H9 (cell line): ENCODE results near the gene AVEN. TPM values are rescaled to one million over a fixed set of nuclear protein-coding genes. Genes with fewer than 3 reads are reported as not detected.

Source experiments
- DNase-seq: peaks from one replicate; pipeline ENCODE4 v3.0.0-alpha.2; 2017
- H2AFZ ChIP-seq: one replicate; pipeline ENCODE4 v1.6.1; 2013; ENCODE audit warnings: mild to moderate bottlenecking, low read length, control low read depth, moderate library complexity
- H2AK5ac ChIP-seq: 2 replicates; pipeline ENCODE4 v1.6.1; 2013; ENCODE audit warnings: low read length, control low read depth, mixed read lengths; ENCODE audit not compliant: insufficient read length
- H2BK120ac ChIP-seq: one replicate; pipeline ENCODE4 v1.6.1; 2013; ENCODE audit warnings: low read depth, mild to moderate bottlenecking, low read length, control low read depth, inconsistent platforms; ENCODE audit not compliant: poor library complexity, severe bottlenecking
- H2BK12ac ChIP-seq: 2 replicates; pipeline ENCODE4 v1.6.1; 2013; ENCODE audit warnings: low read length, control low read depth, mixed read lengths, low read depth; ENCODE audit not compliant: insufficient read length
- H2BK15ac ChIP-seq: 2 replicates; pipeline ENCODE4 v1.6.1; 2013; ENCODE audit warnings: low read depth, low read length, control low read depth
- H2BK20ac ChIP-seq: one replicate; pipeline ENCODE4 v1.6.1; 2013; ENCODE audit warnings: low read depth, mild to moderate bottlenecking, low read length, control low read depth, inconsistent platforms; ENCODE audit not compliant: poor library complexity, severe bottlenecking
- H2BK5ac ChIP-seq: 2 replicates; pipeline ENCODE4 v1.6.1; 2013; ENCODE audit warnings: low read length, control low read depth, mixed read lengths; ENCODE audit not compliant: insufficient read length
- H3K14ac ChIP-seq: 2 replicates; pipeline ENCODE4 v1.6.1; 2013; ENCODE audit warnings: low read length, control low read depth; ENCODE audit not compliant: insufficient read depth
- H3K18ac ChIP-seq: 2 replicates; pipeline ENCODE4 v1.6.1; 2013; ENCODE audit warnings: low read depth, mild to moderate bottlenecking, mixed read lengths, low read length, control low read depth; ENCODE audit not compliant: insufficient read length
- H3K23ac ChIP-seq: 2 replicates; pipeline ENCODE4 v1.6.1; 2013; ENCODE audit warnings: low read length, control low read depth, mixed read lengths, low read depth; ENCODE audit not compliant: insufficient read length
- H3K23me2 ChIP-seq: 2 replicates; pipeline ENCODE4 v1.6.1; 2013; ENCODE audit warnings: low read depth, mild to moderate bottlenecking, mixed read lengths, low read length, control low read depth; ENCODE audit not compliant: insufficient read length, poor library complexity, severe bottlenecking
- H3K27ac ChIP-seq: 2 replicates; pipeline ENCODE4 v1.5.1; 2013; ENCODE audit warnings: low read length, control low read depth, mixed read lengths, low read depth; ENCODE audit not compliant: insufficient read length
- H3K27me3 ChIP-seq: 2 replicates; pipeline ENCODE4 v1.6.1; 2013; ENCODE audit warnings: low read length, control low read depth, inconsistent platforms; ENCODE audit not compliant: insufficient read depth
- H3K4ac ChIP-seq: 2 replicates; pipeline ENCODE4 v1.6.1; 2013; ENCODE audit warnings: low read depth, mild to moderate bottlenecking, control low read depth, inconsistent platforms, low read length, moderate library complexity
- H3K4me1 ChIP-seq: 2 replicates; pipeline ENCODE4 v1.6.1; 2013; ENCODE audit warnings: low read length, control low read depth, inconsistent platforms; ENCODE audit not compliant: insufficient read depth
- H3K4me2 ChIP-seq: 2 replicates; pipeline ENCODE4 v1.6.1; 2013; ENCODE audit warnings: low read length, control low read depth, mixed read lengths; ENCODE audit not compliant: insufficient read length, insufficient read depth
- H3K56ac ChIP-seq: 2 replicates; pipeline ENCODE4 v1.6.1; 2013; ENCODE audit warnings: low read depth, mild to moderate bottlenecking, mixed read lengths, low read length, control low read depth; ENCODE audit not compliant: insufficient read length
- H3K79me1 ChIP-seq: 2 replicates; pipeline ENCODE4 v1.6.1; 2013; ENCODE audit warnings: low read depth, mild to moderate bottlenecking, moderate library complexity, low read length, control low read depth, inconsistent platforms; ENCODE audit not compliant: insufficient read depth, poor library complexity, severe bottlenecking
- H3K79me2 ChIP-seq: 2 replicates; pipeline ENCODE4 v1.6.1; 2013; ENCODE audit warnings: low read length, control low read depth, inconsistent platforms; ENCODE audit not compliant: insufficient read depth
- H3K9ac ChIP-seq: 2 replicates; pipeline ENCODE4 v1.6.1; 2013; ENCODE audit warnings: low read length, control low read depth, mixed read lengths; ENCODE audit not compliant: insufficient read length; ENCODE audit errors: extremely low read depth
- H3K9me3 ChIP-seq: one replicate; pipeline ENCODE4 v1.6.1; 2013; ENCODE audit warnings: low read depth, low read length, inconsistent platforms; ENCODE audit not compliant: control insufficient read depth
- H3T11ph ChIP-seq: one replicate; pipeline ENCODE4 v1.6.1; 2013; ENCODE audit warnings: mild to moderate bottlenecking, low read length, control low read depth, inconsistent platforms
- H4K20me1 ChIP-seq: one replicate; pipeline ENCODE4 v1.6.1; 2013; ENCODE audit not compliant: control insufficient read depth, insufficient read length, insufficient read depth
- H4K5ac ChIP-seq: 2 replicates; pipeline ENCODE4 v1.6.1; 2013; ENCODE audit warnings: low read depth, mild to moderate bottlenecking, mixed read lengths, low read length, control low read depth; ENCODE audit not compliant: insufficient read length
- H4K8ac ChIP-seq: replicated peaks from 2 replicates; pipeline ENCODE4 v1.6.1; 2013; ENCODE audit warnings: low read length, control low read depth, mixed read lengths, low read depth; ENCODE audit not compliant: insufficient read length
- H4K91ac ChIP-seq: 2 replicates; pipeline ENCODE4 v1.6.1; 2013; ENCODE audit warnings: low read depth, mild to moderate bottlenecking, moderate library complexity, mixed read lengths, low read length, control low read depth; ENCODE audit not compliant: insufficient read length
- H3K27ac Mint-ChIP-seq, 3 experiments: 2 replicates in 2 of 3; 3 replicates in 1 of 3; pipeline ENCODE4 v1.8.0; 2020 to 2021; ENCODE audit warnings: mixed read lengths in 3 of 3, mild to moderate bottlenecking in 1 of 3, moderate library complexity in 1 of 3
- H3K27me3 Mint-ChIP-seq: 2 replicates; pipeline ENCODE4 v1.8.0; 2021; ENCODE audit warnings: low read depth, mild to moderate bottlenecking, moderate library complexity, mixed read lengths
- H3K36me3 Mint-ChIP-seq, 3 experiments: 2 replicates in 2 of 3; 3 replicates in 1 of 3; pipeline ENCODE4 v1.8.0; 2020 to 2021; ENCODE audit warnings: low read depth in 3 of 3, mixed read lengths in 3 of 3; ENCODE audit not compliant: insufficient read depth in 1 of 3
- H3K4me1 Mint-ChIP-seq, 2 experiments: 2 replicates each; pipeline ENCODE4 v1.8.0; 2020; ENCODE audit warnings: mixed read lengths in 2 of 2
- H3K4me3 Mint-ChIP-seq, 2 experiments: 2 replicates in 1 of 2; 3 replicates in 1 of 2; pipeline ENCODE4 v1.8.0; 2020 to 2021; ENCODE audit warnings: mild to moderate bottlenecking in 2 of 2, mixed read lengths in 2 of 2, moderate library complexity in 1 of 2
- H3K9me3 Mint-ChIP-seq, 2 experiments: 2 replicates in 1 of 2; 3 replicates in 1 of 2; pipeline ENCODE4 v1.8.0; 2020; ENCODE audit warnings: mild to moderate bottlenecking in 2 of 2, mixed read lengths in 2 of 2, moderate library complexity in 1 of 2
- CTCF ChIP-seq: fragments of 200-600 bp; sonication (generic); conservative IDR thresholded peaks from 3 replicates; pipeline ENCODE4 v1.8.0; 2021; ENCODE audit warnings: antibody characterized with exemption, mild to moderate bottlenecking
- WGBS: extraction: QIAGEN DNeasy Blood & Tissue Kit; methylation state at CpG from one replicate; pipeline ENCODE4 v1.1.7; 2013; ENCODE audit warnings: missing lambda C conversion rate, low lambda C conversion rate, mixed read lengths; ENCODE audit not compliant: insufficient read length; ENCODE audit errors: extremely low coverage; 5-methylcytosine and 5-hydroxymethylcytosine counted together
- total RNA-seq: library from RNA; stranded (reverse); gene quantifications from 2 replicates; pipeline ENCODE4 v1.2.1, GENCODE V29; 2021

The AVEN gene
- total RNA-seq, 1 experiment from 2014 or later = 16.1 TPM

GRCh38 chr15:34064438-34064837, 25.4 kb upstream of the AVEN start:
- Histone ChIP-seq H4K91ac (no peak overlapping the region), H3K56ac (no peak overlapping the region), H3K4me1 (no peaks in the 10 kb centered on the region), H3K14ac (no peak overlapping the region), H2BK15ac (no peak overlapping the region), H3K4ac (no peak overlapping the region), H2BK120ac (no peak overlapping the region), H2BK20ac (no peak overlapping the region), H2BK5ac (no peak overlapping the region), H3K4me2 (no peak overlapping the region), H3K23ac (no peak overlapping the region), H2AFZ (no peak overlapping the region), H3T11ph (no peak overlapping the region), H2BK12ac (no peak overlapping the region), H3K23me2 (no peaks in the 10 kb centered on the region), H3K9me3 (no peaks in the 10 kb centered on the region), H4K20me1 (no peaks in the 10 kb centered on the region), H3K27me3 (no peaks in the 10 kb centered on the region), H3K18ac (no peak overlapping the region), H3K27ac (no peak overlapping the region), H4K8ac (no peak overlapping the region), H2AK5ac (no peak overlapping the region), H4K5ac (no peak overlapping the region), H3K79me2 (no peaks in the 10 kb centered on the region), H3K79me1 (no peaks in the 10 kb centered on the region), H3K9ac (no peak overlapping the region)
- no peak for DNase-seq
- Mint-ChIP-seq H3K36me3 (no peaks in the 10 kb centered on the region), H3K9me3 (no peaks in the 10 kb centered on the region), H3K4me3 (no peak overlapping the region), H3K27me3 (no peaks in the 10 kb centered on the region), H3K27ac (no peak overlapping the region), H3K4me1 (no peaks in the 10 kb centered on the region)
- TF ChIP-seq CTCF = no peak
- WGBS = no CpG with 5 or more reads among the region's 1 CpG
